Left ventricle myocardium inferior (tissue), 1 donor: ENCODE measurements around the gene SNX8. TPM values are rescaled to one million over a fixed set of nuclear protein-coding genes. Genes with fewer than 3 reads are reported as not detected.

Experiments
- DNase-seq: peaks from one replicate; pipeline ENCODE4 v3.0.0-alpha.2; 2020
- H3K27ac ChIP-seq: fragments of 200-600 bp; replicated peaks from 2 replicates; pipeline ENCODE4 v1.8.0; 2021
- H3K27me3 ChIP-seq: fragments of 200-600 bp; 2 replicates; pipeline ENCODE4 v1.8.0; 2021; ENCODE audit warnings: low read depth
- H3K36me3 ChIP-seq: fragments of 200-600 bp; 2 replicates; pipeline ENCODE4 v1.8.0; 2021
- H3K4me1 ChIP-seq: fragments of 200-600 bp; 2 replicates; pipeline ENCODE4 v1.8.0; 2021
- H3K4me3 ChIP-seq: fragments of 200-600 bp; 2 replicates; pipeline ENCODE4 v1.8.0; 2021; ENCODE audit warnings: mild to moderate bottlenecking, moderate library complexity
- H3K9me3 ChIP-seq: fragments of 200-600 bp; replicated peaks from 2 replicates; pipeline ENCODE4 v1.8.0; 2021
- CTCF ChIP-seq: fragments of 200-600 bp; IDR thresholded peaks from 2 replicates; pipeline ENCODE4 v1.8.0; 2021; ENCODE audit warnings: antibody characterized with exemption, mild to moderate bottlenecking, borderline replicate concordance
- intact Hi-C: fragments of 100-400 bp; cut with micrococcal nuclease; formaldehyde crosslinking; loops from one replicate; pipeline ENCODE4 v1.11.0; 2022
- total RNA-seq: library from RNA; stranded (reverse); fragmentation: NEBNext Ultra II Directional; extraction: Animal tissue kit (Norgen Biotek cat#: 25700); gene quantifications from one replicate; pipeline ENCODE4 v1.2.1, GENCODE V29; 2021
- donor health status: DM: no; HTN: yes; CAD: no; lungs with severe emphysema.

Gene SNX8
- total RNA-seq, 1 donor from 2014 or later, result 16.8 TPM

DNA sequence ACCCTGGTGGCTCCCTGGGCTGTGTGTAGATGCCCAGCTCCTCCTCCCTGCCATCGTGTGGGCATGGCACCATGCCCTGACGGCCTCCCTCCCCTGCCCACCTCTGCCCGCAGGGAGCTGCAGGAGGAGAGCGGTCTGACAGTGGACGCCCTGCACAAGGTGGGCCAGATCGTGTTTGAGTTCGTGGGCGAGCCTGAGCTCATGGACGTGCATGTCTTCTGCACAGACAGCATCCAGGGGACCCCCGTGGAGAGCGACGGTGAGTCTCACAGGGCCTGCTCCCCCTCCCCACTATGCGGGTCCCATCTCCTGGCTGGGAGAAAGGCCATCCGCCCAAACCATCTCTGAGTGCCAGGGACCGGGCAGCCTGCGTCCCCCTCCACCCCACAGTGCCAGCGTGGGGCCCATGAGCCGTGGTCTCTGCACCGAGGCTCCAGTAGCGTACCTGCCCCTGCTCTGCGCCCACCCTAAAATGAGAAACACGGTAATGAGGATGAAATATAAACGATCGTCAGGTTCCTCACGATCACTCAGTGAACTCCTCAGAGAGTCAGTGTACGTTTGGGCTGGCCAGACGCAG, 64.4 kb downstream of the SNX8 start:
- no peaks in the 10 kb centered on the region for H3K27me3 ChIP-seq
- peaks cover 6% of the 10 kb centered on the region for H3K36me3 ChIP-seq
- H3K4me3 ChIP-seq, result no peak overlapping the region
- DNase-seq, result no peak
- H3K9me3 ChIP-seq, result no peaks in the 10 kb centered on the region
- intact Hi-C loops, result no loop called here
- no peak for TF ChIP-seq CTCF
- peak overlapping the region; percentile 62 for H3K27ac ChIP-seq
- peaks cover 16% of the 10 kb centered on the region for H3K4me1 ChIP-seq

DNA sequence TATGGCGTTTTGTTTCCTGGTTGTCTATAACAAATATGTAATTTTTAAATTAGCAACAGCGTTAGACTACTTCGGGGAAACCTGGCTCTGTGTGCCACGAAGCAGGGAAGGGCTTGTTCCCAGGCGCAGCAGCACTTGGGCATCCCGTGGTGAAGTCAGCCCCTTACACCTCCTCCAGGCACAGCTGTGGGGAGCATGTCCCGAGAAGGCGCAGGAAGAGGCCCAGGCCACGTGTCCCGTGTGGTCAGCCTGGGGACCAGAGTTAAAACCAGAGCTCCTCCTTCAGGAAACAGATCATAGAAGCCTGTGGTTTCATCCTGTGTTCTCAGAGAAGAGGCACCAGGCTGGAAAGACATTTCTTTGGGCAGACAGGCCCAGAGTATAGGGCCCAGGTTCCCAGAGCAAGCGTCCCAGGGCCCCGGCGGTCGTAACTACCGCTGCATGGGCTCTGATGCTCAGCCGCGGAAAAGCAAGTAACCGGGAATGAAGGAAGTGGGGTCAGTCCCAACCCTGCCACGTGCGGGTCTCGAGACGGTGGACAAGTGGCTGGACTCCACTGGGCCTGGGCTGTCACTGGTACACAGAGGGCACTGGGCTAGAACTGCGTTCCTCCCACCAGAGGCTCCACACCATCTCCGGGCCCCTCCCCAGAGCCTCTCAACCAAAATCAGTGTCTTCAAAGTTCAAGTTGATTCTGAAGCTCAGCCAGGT, 65.1 kb downstream of the SNX8 start:
- Histone ChIP-seq H3K27me3 (no peaks in the 10 kb centered on the region), H3K9me3 (no peaks in the 10 kb centered on the region), H3K4me1 (peaks cover 16% of the 10 kb centered on the region), H3K27ac (peak overlapping the region; percentile 62), H3K36me3 (no peaks in the 10 kb centered on the region), H3K4me3 (no peak overlapping the region)
- intact Hi-C loops, result no loop called here
- TF ChIP-seq CTCF, result no peak
- DNase-seq, result peak; percentile 57

DNA sequence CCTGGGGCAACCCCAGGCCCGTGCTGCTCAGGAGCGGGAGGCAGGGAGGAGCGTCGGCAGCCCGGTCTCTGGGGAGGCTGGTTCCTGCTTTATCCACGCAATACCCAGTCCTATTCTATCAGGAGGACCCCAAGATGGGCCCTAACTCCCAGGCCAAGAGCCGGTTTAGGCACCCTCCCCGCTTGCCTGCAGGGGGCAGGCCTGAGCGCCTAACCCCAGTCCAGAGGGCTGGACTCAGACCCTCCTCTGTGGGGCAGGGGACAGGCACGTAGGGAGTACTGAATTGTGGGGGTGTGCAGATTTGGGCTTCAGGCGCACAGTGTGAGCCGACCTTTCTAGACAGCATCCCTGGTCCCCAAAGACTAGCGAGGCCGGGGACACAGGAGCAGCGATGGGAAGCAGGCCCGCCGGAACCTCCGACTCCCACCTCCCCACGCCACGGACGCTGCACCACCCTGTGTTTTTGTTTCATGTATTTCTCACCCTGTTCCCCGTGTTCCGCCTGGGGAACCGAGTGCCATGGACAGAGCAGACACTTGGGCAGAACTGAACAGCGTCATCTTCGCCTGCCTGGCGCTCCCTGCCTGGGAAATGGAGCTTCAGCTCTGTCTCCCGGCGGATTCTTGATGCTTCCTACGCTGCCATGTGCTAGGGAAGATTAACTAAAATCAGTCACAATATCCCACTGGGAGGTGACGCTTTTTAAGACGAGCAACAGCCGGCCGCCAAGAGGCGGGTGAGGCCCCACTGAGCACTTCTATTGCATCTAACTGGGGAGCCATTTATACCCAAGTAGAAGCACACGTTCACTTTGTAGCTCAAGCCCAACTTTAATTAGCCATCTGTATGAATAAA, 66.9 kb downstream of the SNX8 start:
- peak; percentile 72 for TF ChIP-seq CTCF
- peak overlapping the region; percentile 30 for H3K4me3 ChIP-seq
- H3K9me3 ChIP-seq, result no peaks in the 10 kb centered on the region
- H3K27me3 ChIP-seq, result no peaks in the 10 kb centered on the region
- intact Hi-C loops, result no loop called here
- H3K4me1 ChIP-seq, result peaks cover 22% of the 10 kb centered on the region
- H3K27ac ChIP-seq, result no peak overlapping the region
- DNase-seq, result no peak
- no peaks in the 10 kb centered on the region for H3K36me3 ChIP-seq

DNA sequence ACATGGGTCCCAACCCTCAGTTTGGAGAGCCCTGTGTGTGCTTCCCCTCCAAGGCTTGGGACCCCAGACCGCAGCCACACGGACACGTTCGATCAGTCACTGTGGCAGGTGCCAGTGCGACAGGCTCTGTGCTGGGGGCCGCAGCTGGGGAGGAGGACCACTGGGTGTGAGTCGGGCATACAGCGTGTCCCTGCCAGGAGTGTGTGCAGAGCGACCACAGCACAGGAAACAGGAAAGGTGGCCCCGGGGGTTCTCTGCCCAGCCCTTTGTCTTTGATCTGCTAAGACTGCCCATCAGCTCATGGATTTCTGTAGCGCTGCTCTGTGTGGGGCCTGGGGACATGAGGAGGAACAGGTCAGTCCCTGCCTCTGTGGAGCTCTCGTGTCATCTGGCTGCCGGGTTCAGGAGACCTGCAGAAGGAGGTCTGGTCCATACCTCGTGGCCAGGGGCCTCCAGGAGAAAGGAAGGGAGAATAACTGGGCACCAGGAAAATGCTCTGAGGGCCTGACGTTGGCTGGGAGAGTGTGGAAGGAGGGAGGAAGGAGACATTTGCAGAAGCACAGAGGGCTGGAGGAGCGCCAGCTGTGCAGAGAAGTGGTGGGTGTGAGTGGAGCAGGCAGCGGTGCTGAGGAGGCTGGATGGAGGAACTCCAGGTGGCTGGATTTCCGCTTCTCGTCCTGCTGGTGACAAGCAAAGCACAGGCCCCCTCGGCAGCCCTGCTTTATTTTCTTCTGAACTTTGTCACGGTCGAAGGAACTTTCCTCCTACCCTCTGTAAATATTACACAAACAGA, 68.2 kb downstream of the SNX8 start:
- intact Hi-C loops, result no loop called here

More for the DNA sequence above, 68.2 kb downstream of the SNX8 start:
- no peaks in the 10 kb centered on the region for H3K36me3 ChIP-seq
- no peak for TF ChIP-seq CTCF
- no peak overlapping the region for H3K27ac ChIP-seq
- no peak overlapping the region for H3K4me3 ChIP-seq
- no peaks in the 10 kb centered on the region for H3K27me3 ChIP-seq
- peak; percentile 51 for DNase-seq
- H3K4me1 ChIP-seq, result peaks cover 35% of the 10 kb centered on the region
- no peaks in the 10 kb centered on the region for H3K9me3 ChIP-seq
